ENCODE results near the gene KCNN3.

The KCNN3 gene

GRCh38 chr1:154813846-154814505 lies 56.1 kb downstream of the KCNN3 start:
- DNase-seq = no peak

GRCh38 chr1:154813300-154813816 lies 56.7 kb downstream of the KCNN3 start:
- DNase-seq = no peak

GRCh38 chr1:154812877-154813276 lies 57.2 kb downstream of the KCNN3 start:
- no peak for DNase-seq

GRCh38 chr1:154810571-154810970 lies 59.5 kb downstream of the KCNN3 start:
- no peak for DNase-seq

GRCh38 chr1:154809436-154810413 lies 60.4 kb downstream of the KCNN3 start:
- DNase-seq = no peak

- DNase-seq = no peak
These were observed 61.2 kb downstream of the KCNN3 start for GRCh38 chr1:154808909-154809262.

- no peak for DNase-seq
These were observed 61.7 kb downstream of the KCNN3 start for GRCh38 chr1:154808261-154808908.

- DNase-seq = no peak
These were observed 63.0 kb downstream of the KCNN3 start for GRCh38 chr1:154807048-154807591.

GRCh38 chr1:154806333-154806732 lies 63.7 kb downstream of the KCNN3 start:
- DNase-seq = no peak

- no peak for DNase-seq
These were observed 66.8 kb downstream of the KCNN3 start for GRCh38 chr1:154802982-154803920.

- no peak for DNase-seq
These were observed 67.6 kb downstream of the KCNN3 start for GRCh38 chr1:154802336-154802969.

GRCh38 chr1:154801234-154802011 lies 68.7 kb downstream of the KCNN3 start:
- no peak for DNase-seq

- DNase-seq = no peak
These were observed 70.9 kb downstream of the KCNN3 start for GRCh38 chr1:154799188-154799587.

- DNase-seq = no peak
These were observed 71.4 kb downstream of the KCNN3 start for GRCh38 chr1:154798645-154799044.

- DNase-seq = no peak
These were observed 72.9 kb downstream of the KCNN3 start for GRCh38 chr1:154797175-154797574.

- DNase-seq = no peak
These were observed 73.7 kb downstream of the KCNN3 start for GRCh38 chr1:154796303-154796892.

- no peak for DNase-seq
These were observed 75.5 kb downstream of the KCNN3 start for GRCh38 chr1:154794608-154795007.

- no peak for DNase-seq
These were observed 76.4 kb downstream of the KCNN3 start for GRCh38 chr1:154793685-154794084.

GRCh38 chr1:154792899-154793298 lies 77.2 kb downstream of the KCNN3 start:
- no peak for DNase-seq
